ENCODE results near the gene PDE9A.
"Not testable (repeated sequence)": the region's sequence is repeated elsewhere in the genome, so short reads cannot be mapped to it uniquely, and the experiment has no call there.

PDE9A gene

GRCh38 chr21:42612390-42612789 lies 41.0 kb upstream of the PDE9A start:
- no peak for DNase-seq (ENCODE audit: low spot score)
- H3K27ac ChIP-seq = no peak overlapping the region
- TF ChIP-seq CTCF (conservative IDR thresholded peaks at IDR 0.05; ENCODE audit: low read depth) = no peak
- POLR2A ChIA-PET (ENCODE audit: low non-redundant PET) = interaction anchor here (0.8 kb wide), 1 partner anchor 130 kb away, joined by 3 read pairs; no protein-coding TSS in a partner anchor
- CTCF ChIA-PET = interaction anchor here (0.6 to 0.8 kb wide), 2 partner anchors 19 to 31 kb away, joined by 3 to 4 read pairs; no protein-coding TSS in a partner anchor

- H3K27ac ChIP-seq = no peak overlapping the region
- TF ChIP-seq CTCF (conservative IDR thresholded peaks at IDR 0.05; ENCODE audit: low read depth) = no peak
- no peak for DNase-seq (ENCODE audit: low spot score)
- POLR2A ChIA-PET (ENCODE audit: low non-redundant PET) = no interaction called here
- CTCF ChIA-PET = no interaction called here
Measured at GRCh38 chr21:42613756-42614155, 39.7 kb upstream of the PDE9A start.

GRCh38 chr21:42614396-42614795 lies 39.0 kb upstream of the PDE9A start:
- peak overlapping the region; percentile 49 for H3K27ac ChIP-seq
- ChIA-PET POLR2A (ENCODE audit: low non-redundant PET) (no interaction called here), CTCF (no interaction called here)
- DNase-seq (ENCODE audit: low spot score) = no peak
- TF ChIP-seq CTCF (conservative IDR thresholded peaks at IDR 0.05; ENCODE audit: low read depth) = no peak

GRCh38 chr21:42614811-42615351 lies 38.5 kb upstream of the PDE9A start:
- peak; percentile 78 for DNase-seq (ENCODE audit: low spot score)
- TF ChIP-seq CTCF (conservative IDR thresholded peaks at IDR 0.05; ENCODE audit: low read depth) = no peak
- peak overlapping the region; percentile 49 for H3K27ac ChIP-seq
- ChIA-PET CTCF (no interaction called here), POLR2A (ENCODE audit: low non-redundant PET) (no interaction called here)

- POLR2A ChIA-PET (ENCODE audit: low non-redundant PET) = not testable (repeated sequence)
Measured at GRCh38 chr21:42615377-42615776, 38.0 kb upstream of the PDE9A start.

GRCh38 chr21:42615924-42616323 lies 37.5 kb upstream of the PDE9A start:
- TF ChIP-seq CTCF (conservative IDR thresholded peaks at IDR 0.05; ENCODE audit: low read depth) = no peak
- ChIA-PET CTCF (no interaction called here), POLR2A (ENCODE audit: low non-redundant PET) (no interaction called here)

More at GRCh38 chr21:42615377-42615776, 38.0 kb upstream of the PDE9A start:
- DNase-seq (ENCODE audit: low spot score); H3K27ac ChIP-seq; CTCF ChIA-PET: not testable (repeated sequence)

GRCh38 chr21:42616446-42616845 lies 37.0 kb upstream of the PDE9A start:
- no peak for TF ChIP-seq CTCF (conservative IDR thresholded peaks at IDR 0.05; ENCODE audit: low read depth)
- POLR2A ChIA-PET (ENCODE audit: low non-redundant PET) = no interaction called here
- no peak for DNase-seq (ENCODE audit: low spot score)
- CTCF ChIA-PET = no interaction called here
- no peak overlapping the region for H3K27ac ChIP-seq

More at GRCh38 chr21:42615924-42616323, 37.5 kb upstream of the PDE9A start:
- no peak for DNase-seq (ENCODE audit: low spot score)
- no peak overlapping the region for H3K27ac ChIP-seq
